OCI-LY7 (cell line): ENCODE results near the gene PARD3. TPM values are rescaled to one million over a fixed set of nuclear protein-coding genes. Genes with fewer than 3 reads are reported as not detected.

Source experiments
- BruUV-seq: library from RNA; stranded (reverse); fragments of 400-500 nt; replicated peaks from 2 replicates; lab custom pipeline; 2021; lab: Mats Ljungman, UMichigan
- CTCF ChIA-PET: fragments of 300-600 bp; sonication (Branson Sonifier 250); formaldehyde crosslinking; loops from one replicate; lab custom pipeline; 2022; ENCODE audit warnings: antibody characterized with exemption; ENCODE audit not compliant: unreplicated experiment; lab: Charles Lee
- POLR2A ChIA-PET: fragments of 300-600 bp; sonication (Branson Sonifier 250); formaldehyde crosslinking; loops from one replicate; lab custom pipeline; 2022; ENCODE audit warnings: antibody characterized with exemption; lab: Charles Lee
- DNase-seq: peaks from one replicate; pipeline ENCODE4 v3.0.0-alpha.2; 2015; ENCODE audit warnings: low spot score
- H2AFZ ChIP-seq: fragments of 200-600 bp; sonication (generic), shearing (Covaris generic); 2 replicates; pipeline ENCODE4 v1.6.1; 2014; ENCODE audit warnings: mild to moderate bottlenecking, antibody characterized with exemption, low read length, moderate library complexity
- H3K27ac ChIP-seq: fragments of 200-600 bp; sonication (generic); 2 replicates; pipeline ENCODE4 v1.5.1; 2014; ENCODE audit warnings: mixed run types, low read depth, mild to moderate bottlenecking, moderate library complexity, low read length, inconsistent platforms; ENCODE audit not compliant: poor library complexity, severe bottlenecking
- H3K36me3 ChIP-seq: fragments of 200-600 bp; sonication (generic); 2 replicates; pipeline ENCODE4 v1.6.1; 2014; ENCODE audit warnings: mild to moderate bottlenecking, antibody characterized with exemption, low read length, moderate library complexity, mixed read lengths; ENCODE audit not compliant: insufficient read depth
- H3K4me1 ChIP-seq: fragments of 200-600 bp; sonication (generic); 2 replicates; pipeline ENCODE4 v1.5.1; 2014; ENCODE audit warnings: mild to moderate bottlenecking, low read length; ENCODE audit not compliant: insufficient read depth, poor library complexity, severe bottlenecking
- H3K4me2 ChIP-seq: fragments of 200-600 bp; sonication (generic); 2 replicates; pipeline ENCODE4 v1.6.1; 2014; ENCODE audit warnings: mild to moderate bottlenecking, low read length
- H3K4me3 ChIP-seq: fragments of 200-600 bp; sonication (generic); 2 replicates; pipeline ENCODE4 v1.5.1; 2014; ENCODE audit warnings: mild to moderate bottlenecking, low read depth, low read length; ENCODE audit not compliant: poor library complexity, severe bottlenecking
- H3K79me2 ChIP-seq: fragments of 200-600 bp; sonication (generic); 2 replicates; pipeline ENCODE4 v1.6.1; 2016; ENCODE audit warnings: low read depth, mild to moderate bottlenecking, low read length, moderate library complexity, mixed read lengths; ENCODE audit not compliant: insufficient read depth
- H3K9me2 ChIP-seq: fragments of 200-600 bp; sonication (generic); 2 replicates; pipeline ENCODE4 v1.6.1; 2016; ENCODE audit warnings: mild to moderate bottlenecking, low read length, mixed read lengths; ENCODE audit not compliant: insufficient read depth
- H3K9me3 ChIP-seq: fragments of 200-600 bp; sonication (generic); 2 replicates; pipeline ENCODE4 v1.6.1; 2014; ENCODE audit warnings: mild to moderate bottlenecking, mixed run types, low read length, mixed read lengths
- H4K20me1 ChIP-seq: fragments of 200-600 bp; sonication (generic); 2 replicates; pipeline ENCODE4 v1.6.1; 2014; ENCODE audit warnings: mild to moderate bottlenecking, antibody characterized with exemption, low read length, moderate library complexity, mixed read lengths; ENCODE audit not compliant: insufficient read depth
- EZH2phosphoT487 ChIP-seq: fragments of 200-600 bp; sonication (generic); IDR thresholded peaks from 2 replicates; pipeline ENCODE4 v1.6.1; 2018; ENCODE audit warnings: low read depth, borderline replicate concordance, mild to moderate bottlenecking, mixed run types, antibody characterized with exemption, low read length, moderate library complexity, mixed read lengths
- intact Hi-C: fragments of 100-400 bp; cut with micrococcal nuclease; formaldehyde crosslinking; loops from one replicate; pipeline ENCODE4 v1.10.0; 2022; ENCODE audit not compliant: unreplicated experiment
- total RNA-seq, 2 experiments: library from RNA; depleted of rRNA in 1 of 2; stranded (reverse); fragments of >200 nt in 1 of 2; shearing (Covaris generic) in 1 of 2; gene quantifications; 2 replicates each; pipeline ENCODE4 v1.2.3, GENCODE V29; 2014 to 2022
- TF ChIP-seq, protein P1 (sequence below): fragments of 200-600 bp; sonication (generic); conservative IDR thresholded peaks from 2 replicates; pipeline ENCODE4 v1.5.1; 2014; ENCODE audit warnings: mild to moderate bottlenecking, antibody characterized with exemption, low read length, moderate library complexity, mixed read lengths

Gene PARD3
- total RNA-seq, 2 experiments from 2014 or later: not detected

DNA sequence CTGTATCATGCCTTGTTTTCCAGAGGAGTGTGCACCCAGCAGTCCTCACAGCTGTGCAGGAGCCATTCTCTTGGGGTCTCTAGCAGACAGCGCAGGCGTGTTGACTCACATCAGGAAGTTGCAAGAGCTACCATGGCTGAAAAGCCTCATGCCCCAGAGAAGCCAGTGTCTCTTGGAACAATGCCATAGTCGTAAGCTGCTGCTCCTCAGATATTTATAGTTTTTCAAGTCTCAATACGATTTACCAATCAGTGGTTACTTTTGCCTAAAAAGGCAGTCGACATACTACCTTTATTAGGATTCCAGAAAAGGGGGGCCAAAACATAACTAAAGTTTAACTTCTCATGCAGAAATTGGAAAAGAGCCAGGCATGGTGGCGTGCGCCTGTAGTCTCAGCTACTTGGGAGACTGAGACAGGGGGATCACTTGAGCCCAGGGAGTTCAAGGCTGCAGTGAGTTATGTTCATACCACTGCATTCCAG, 407.7 kb downstream of the PARD3 start:
- Histone ChIP-seq H3K9me2 (no peaks in the 10 kb centered on the region), H3K27ac (no peak overlapping the region), H3K36me3 (no peaks in the 10 kb centered on the region), H3K4me2 (no peak overlapping the region), H4K20me1 (no peaks in the 10 kb centered on the region), H3K9me3 (no peaks in the 10 kb centered on the region), H3K79me2 (no peaks in the 10 kb centered on the region), H3K4me1 (no peaks in the 10 kb centered on the region), H3K4me3 (no peak overlapping the region), H2AFZ (no peak overlapping the region)
- intact Hi-C loops: no loop called here
- BruUV-seq: no TSS peak
- ChIA-PET CTCF (no interaction called here), POLR2A (no interaction called here)
- TF ChIP-seq, protein P1, sequence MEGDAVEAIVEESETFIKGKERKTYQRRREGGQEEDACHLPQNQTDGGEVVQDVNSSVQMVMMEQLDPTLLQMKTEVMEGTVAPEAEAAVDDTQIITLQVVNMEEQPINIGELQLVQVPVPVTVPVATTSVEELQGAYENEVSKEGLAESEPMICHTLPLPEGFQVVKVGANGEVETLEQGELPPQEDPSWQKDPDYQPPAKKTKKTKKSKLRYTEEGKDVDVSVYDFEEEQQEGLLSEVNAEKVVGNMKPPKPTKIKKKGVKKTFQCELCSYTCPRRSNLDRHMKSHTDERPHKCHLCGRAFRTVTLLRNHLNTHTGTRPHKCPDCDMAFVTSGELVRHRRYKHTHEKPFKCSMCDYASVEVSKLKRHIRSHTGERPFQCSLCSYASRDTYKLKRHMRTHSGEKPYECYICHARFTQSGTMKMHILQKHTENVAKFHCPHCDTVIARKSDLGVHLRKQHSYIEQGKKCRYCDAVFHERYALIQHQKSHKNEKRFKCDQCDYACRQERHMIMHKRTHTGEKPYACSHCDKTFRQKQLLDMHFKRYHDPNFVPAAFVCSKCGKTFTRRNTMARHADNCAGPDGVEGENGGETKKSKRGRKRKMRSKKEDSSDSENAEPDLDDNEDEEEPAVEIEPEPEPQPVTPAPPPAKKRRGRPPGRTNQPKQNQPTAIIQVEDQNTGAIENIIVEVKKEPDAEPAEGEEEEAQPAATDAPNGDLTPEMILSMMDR: no peak
- no peak for TF ChIP-seq EZH2phosphoT487
- no peak for DNase-seq

DNA sequence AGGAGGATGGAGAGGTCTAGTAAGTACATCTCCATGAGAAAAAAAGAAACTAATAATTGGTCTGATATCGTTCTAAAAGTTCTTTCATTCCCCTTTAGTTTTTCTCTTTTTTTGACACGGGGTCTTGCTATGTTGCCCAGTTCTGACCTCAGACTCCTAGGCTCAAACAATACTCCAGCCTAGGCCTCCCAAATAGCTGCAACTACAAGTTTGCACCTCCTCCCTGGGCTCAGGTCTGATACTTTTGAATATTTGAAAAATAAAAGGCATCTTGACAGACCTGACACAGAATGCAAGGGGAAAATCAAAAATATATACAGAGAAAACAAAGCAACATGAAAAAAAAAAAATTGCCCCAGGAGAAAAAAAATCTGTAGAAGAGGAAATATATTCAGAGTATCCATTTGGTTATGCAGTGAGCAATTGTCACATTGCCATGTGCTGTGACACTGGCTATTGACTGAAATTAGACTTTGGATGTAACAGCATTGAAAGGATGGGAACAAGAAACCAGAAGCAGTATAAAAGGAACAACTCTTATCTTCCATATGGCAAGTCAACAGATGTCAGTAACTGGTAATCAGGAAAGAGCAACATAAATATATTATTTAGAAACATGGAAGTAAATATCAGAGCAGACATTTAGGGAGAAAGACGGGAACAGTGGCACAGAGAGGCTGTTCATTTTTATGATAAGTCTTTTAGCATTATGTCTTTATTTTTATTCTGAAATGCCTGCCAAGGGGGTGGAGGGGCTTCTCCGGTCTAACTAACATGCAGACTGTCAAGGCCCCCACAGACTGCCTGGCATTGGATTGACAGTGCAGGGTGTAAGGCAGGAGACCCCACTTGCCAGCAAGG, 408.4 kb downstream of the PARD3 start:
- H3K9me3 ChIP-seq: no peaks in the 10 kb centered on the region
- no peak overlapping the region for H3K4me2 ChIP-seq
- no peaks in the 10 kb centered on the region for H3K36me3 ChIP-seq
- ChIA-PET CTCF (no interaction called here), POLR2A (no interaction called here)
- TF ChIP-seq EZH2phosphoT487: no peak
- TF ChIP-seq, protein P1: no peak
- H3K9me2 ChIP-seq: no peaks in the 10 kb centered on the region
- no peaks in the 10 kb centered on the region for H3K4me1 ChIP-seq
- H3K27ac ChIP-seq: no peak overlapping the region
- no peak overlapping the region for H3K4me3 ChIP-seq
- no peak for DNase-seq
- no peaks in the 10 kb centered on the region for H4K20me1 ChIP-seq
- no TSS peak for BruUV-seq
- no peak overlapping the region for H2AFZ ChIP-seq
- intact Hi-C loops: no loop called here
- H3K79me2 ChIP-seq: no peaks in the 10 kb centered on the region
